ENCODE results near the gene CAPZA2.

- TF ChIP-seq FOXP2 (optimal IDR thresholded peaks at IDR 0.05; ENCODE audit: control extremely low read depth, extremely low read length, insufficient read depth) (no peak), EZH2 (IDR thresholded peaks at IDR 0.05) (no peak), POLR2AphosphoS5 (IDR thresholded peaks at IDR 0.05; ENCODE audit: borderline replicate concordance, low read depth, low read length) (no peak)
These were observed 105.0 kb downstream of the CAPZA2 start for GRCh38 chr7:116967254-116967922.
